GM18861 (cell line): ENCODE results near the gene RP2.

ENCODE experiments used
- ATAC-seq: cut with Tn5 transposase; IDR thresholded peaks from one replicate; pipeline ENCODE4 v1.9.1; 2021; ENCODE audit not compliant: unreplicated experiment

Gene RP2

GRCh38 chrX:46836701-46837557, at the start of gene RP2:
Gene RP2, plus strand, starts transcription at chrX:46837043. Its CDS starts 58 bp downstream, at chrX:46837101.
- ATAC-seq, result peak; percentile 81

GRCh38 chrX:46788902-46789301, 47.9 kb upstream of the RP2 start:
- no peak for ATAC-seq

DNA sequence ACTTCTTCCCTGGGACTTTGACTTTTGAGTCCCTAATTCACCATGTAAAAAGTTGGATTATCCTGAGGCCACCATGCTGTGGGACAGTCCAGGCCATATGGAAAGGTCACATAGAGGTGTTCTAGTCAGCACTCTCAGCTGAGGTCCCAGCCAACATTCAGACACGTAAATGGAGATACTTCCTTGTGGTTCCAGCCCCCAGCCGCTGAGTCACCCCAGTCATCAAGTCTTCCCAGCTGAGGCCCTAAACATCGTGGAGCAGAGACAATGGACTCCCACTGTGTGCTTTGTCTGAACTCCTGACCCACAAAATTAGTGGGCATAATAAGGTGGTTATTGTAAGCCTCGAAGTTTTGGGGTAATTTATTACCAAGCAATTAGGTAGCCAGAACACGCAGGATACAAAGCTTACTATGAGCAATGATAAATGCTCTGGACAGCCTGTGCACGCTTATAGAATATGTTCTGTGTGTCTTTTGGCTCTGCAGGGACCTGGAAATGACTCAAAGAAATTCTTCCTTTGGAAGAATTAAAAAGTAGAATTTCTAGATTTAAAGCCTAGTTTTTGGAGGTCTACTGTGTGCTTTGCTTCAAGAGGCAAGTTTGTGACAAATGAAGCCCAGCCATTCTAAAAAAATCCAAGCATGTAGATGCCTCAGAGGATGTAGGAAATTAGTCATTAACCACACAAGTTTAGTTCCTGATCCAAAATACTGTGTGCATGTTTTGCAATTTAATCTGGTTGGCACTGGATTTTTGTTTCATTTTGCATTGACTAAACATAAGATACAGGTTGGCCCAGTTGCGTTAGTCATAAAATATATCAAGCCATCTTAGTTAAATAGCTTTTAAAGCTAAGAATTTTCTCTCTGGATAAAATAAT, 44.7 kb upstream of the RP2 start:
- peak; percentile 62 for ATAC-seq

DNA sequence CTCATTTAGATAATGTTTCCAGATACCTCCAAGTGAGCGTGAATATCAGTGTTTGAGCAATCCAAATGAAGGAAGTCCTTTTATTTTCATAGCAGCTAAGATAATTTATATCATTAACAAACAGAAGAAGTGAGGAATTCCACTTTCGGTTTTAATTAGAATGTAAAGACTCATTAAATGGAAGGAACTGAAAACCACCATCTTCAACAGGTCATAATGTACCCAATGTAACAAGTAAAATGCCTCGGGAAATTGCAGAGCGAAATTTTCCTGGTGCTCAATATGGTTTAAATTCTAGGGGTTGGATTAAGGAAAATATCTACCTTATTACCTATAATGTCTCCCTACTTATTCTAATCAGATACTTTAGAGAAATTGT, 44.0 kb upstream of the RP2 start:
- no peak for ATAC-seq

DNA sequence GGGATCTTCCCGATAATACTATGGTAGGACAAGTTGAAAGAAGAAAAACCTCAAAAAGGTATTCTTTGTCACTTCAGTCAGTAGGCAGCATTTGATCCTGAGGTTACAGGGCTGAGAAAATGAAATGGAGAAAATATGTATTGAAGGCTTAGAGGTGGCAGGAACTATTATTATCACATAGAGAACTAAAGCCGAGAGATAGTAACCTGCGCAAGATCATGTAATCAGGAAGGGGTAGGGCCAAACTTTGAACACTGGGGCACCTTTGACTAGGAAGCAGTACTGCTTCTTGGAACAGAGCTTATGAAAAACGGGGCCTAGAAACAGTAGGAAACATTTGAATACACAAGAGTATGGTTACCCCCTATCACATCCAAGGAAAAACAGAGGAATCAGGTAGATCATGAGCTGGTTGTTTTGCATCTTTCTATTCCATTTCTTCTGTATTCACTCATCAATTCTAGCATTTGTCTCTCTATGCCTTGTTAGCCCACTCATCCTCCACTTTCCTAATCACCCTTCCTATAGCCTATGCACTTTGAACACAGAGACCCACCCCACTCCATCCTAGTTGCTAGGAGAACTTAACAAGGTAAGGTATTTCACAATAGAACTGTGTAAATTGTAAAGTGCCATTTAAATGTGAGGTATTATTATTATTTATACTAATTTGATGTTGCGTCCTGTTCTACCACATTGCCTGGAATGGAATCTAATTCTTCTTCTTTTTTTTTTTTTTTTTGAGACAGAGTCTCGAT, 43.3 kb upstream of the RP2 start:
- no peak for ATAC-seq

- ATAC-seq, result no peak
These were observed 40.2 kb upstream of the RP2 start for GRCh38 chrX:46796574-46797191.

GRCh38 chrX:46803140-46803539, 33.7 kb upstream of the RP2 start:
- ATAC-seq, result no peak

GRCh38 chrX:46805270-46805669, 31.6 kb upstream of the RP2 start:
- no peak for ATAC-seq

DNA sequence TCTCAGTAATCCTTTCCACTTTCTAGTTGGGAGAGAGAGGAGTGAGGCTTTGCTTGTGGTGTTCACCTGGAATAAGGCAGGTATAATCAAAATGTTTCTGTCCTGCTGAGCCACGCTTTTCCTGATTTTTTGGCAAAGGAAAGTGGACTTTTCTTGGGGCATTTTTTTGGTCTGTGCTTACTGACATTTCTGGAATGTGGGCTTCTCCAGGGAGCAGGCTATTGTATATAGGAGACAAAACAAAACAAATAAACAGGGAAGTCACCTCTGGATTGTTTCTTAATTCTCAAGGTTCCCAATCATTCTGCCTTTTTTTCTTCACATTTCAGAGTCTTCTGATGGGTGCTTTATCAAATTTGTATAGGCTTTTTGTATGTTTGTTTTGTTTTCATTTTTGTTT, 25.7 kb upstream of the RP2 start:
- no peak for ATAC-seq

DNA sequence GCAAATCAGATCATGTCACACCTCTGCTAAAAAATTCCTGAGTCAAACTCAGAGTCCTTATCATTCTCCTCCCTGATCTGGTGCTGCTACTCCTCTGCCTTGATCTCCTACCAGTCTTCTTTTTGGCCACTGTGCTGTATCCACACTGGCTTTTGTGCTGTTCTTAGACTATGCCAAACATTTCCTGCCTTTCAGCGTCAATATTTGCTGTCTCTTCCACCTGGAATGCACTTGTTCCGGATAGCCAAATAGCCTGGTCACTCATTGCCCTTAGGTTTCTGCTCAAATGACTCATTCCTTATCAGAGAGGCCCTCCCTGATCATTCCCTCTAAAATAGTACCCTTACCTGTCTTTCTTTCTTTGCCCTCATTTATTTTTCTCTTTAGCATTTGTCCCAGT, 24.4 kb upstream of the RP2 start:
- ATAC-seq, result no peak

- ATAC-seq, result no peak
These were observed 21.9 kb upstream of the RP2 start for GRCh38 chrX:46814966-46815365.

- no peak for ATAC-seq
These were observed 17.7 kb upstream of the RP2 start for GRCh38 chrX:46819136-46819535.

- ATAC-seq, result no peak
These were observed 16.3 kb upstream of the RP2 start for GRCh38 chrX:46820391-46821100.

DNA sequence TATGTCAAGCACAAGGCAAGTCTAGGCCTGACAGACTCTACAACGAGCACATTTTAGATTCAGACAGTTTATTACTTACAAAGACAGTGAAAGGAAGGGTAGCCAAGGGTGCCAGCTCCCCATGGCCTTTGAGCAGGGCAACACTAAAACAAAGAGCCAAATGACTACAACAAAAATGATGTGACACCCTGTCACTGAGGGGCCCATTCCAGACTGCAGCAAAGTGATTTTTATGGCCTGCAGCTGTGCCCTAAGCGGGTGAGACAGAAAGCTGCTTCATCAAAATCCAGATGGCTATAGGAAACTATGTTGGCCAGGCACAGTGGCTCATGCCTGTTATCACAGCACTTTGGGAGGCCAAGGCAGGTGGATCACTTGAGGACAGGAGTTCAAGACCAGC, 13.4 kb upstream of the RP2 start:
- ATAC-seq, result no peak

GRCh38 chrX:46831765-46832327, 5.0 kb upstream of the RP2 start:
- no peak for ATAC-seq

DNA sequence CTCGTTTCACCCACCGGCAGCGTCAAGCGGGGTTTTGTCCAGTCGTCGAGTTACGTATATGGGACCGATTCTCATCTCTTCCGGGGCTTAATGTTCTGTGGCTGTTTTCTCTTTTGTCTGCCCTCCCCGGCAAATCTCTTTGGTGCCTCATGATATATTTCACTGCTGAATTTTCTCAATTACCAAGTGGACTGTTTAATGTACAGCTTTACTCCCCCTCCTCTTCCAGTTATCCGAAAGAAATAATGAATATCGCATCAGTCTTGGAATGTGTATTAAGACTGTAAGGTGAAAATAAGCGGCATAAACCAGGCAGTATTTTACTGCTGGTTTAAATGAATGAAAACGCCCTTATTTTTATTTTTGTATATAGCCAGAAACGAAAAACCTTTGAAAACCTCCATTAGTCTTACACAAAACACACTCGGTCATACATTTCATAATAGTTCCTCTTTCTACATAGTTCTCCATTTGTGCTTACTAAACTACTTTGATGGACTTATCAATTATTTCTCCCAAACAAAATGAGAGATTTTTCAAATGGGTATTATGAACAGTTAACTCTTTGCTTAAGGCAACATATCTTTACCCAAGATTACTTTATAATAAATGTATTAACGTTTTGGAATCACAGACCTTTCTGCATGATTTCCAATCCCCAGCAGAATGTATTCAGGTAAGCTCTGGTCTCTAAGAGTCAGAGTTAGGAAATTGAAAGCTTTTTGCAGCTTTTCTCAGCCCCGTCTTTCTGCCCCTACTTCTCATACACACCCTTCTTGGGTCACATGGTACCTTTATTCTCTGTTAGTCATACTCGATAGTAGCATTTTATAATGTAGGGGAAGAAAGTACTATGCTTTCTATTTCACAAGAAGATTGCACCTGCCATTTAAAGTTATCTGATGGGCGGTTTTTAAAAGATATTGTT, 979 bp downstream of the RP2 start:
- ATAC-seq, result no peak

DNA sequence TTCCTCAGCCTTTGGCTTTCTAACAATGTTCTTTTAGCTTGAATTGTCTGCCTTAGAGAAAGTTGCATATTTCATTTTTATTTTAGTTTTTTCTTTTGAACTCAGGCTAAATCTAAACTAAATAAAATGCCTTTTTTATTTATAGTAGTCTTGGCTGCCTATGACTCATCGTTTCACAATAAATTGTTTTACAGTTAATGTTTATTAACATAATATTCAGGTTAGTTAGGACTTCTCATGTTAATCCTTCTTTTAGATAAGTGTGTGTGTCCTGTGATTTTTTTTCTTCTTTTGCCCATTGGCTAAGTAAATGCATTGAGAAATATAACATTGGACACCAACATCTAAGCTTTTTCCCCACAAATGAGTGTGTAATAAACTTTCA, 1.6 kb downstream of the RP2 start:
- no peak for ATAC-seq

DNA sequence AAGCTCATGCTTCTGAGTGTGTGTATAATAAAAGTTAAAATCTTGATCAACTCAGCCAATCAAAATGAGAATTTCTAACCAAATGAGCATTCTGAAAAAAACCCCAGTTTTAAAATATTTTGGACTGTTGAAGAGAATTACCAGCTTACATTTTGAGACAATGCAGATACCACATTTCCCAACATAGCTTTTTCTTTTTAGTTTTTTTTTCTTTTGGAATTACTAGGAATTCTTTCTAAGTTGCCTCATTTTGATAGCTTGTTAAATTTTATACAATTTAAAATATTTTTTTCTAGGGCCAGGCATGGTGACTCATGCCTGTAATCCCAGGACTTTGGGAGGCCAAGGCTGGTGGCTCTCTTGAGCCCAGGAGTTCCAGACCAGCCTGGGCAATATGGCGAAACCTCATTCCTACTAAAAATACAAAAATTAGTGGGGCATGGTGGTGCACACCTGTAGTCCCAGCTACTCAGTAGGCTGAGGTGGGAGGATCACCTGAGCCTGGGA, 2.2 kb downstream of the RP2 start:
- ATAC-seq, result no peak

DNA sequence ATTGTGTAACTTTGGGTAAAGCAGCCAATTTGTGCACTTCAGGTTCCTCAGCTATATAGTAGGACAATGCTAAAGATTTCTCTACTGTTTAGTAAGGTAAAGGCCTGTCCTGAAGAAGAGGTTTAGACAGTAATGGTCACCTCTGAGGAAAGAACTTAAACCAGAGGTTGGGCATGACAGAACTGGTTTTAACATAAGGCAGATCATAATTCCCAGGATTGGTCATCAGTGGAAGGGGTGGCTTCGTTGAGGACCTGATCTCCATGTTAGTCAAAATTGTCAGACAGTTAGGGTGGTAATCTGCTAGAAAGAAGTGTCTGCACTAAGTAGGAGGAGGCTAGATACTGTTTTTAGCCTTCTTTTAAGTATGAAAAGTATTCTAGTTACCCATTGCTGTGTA, 4.1 kb downstream of the RP2 start:
- ATAC-seq, result no peak
